H1 (cell line): ENCODE results near the gene HOXB3. TPM values are rescaled to one million over a fixed set of nuclear protein-coding genes. Genes with fewer than 3 reads are reported as not detected.

ENCODE experiments used
- BACH1 ChIP-seq: IDR thresholded peaks from 2 replicates; pipeline ENCODE4 v1.6.1; 2012; ENCODE audit warnings: low read length, improper control_type of control experiment
- CBX5 ChIP-seq: fragments of 300-800, 300-1000 bp; sonication (generic); IDR thresholded peaks from 2 replicates; pipeline ENCODE4 v1.7.1; 2016; ENCODE audit warnings: antibody characterized with exemption, low read length, low read depth
- CBX8 ChIP-seq: fragments of 300-800, 300-1000 bp; sonication (generic); IDR thresholded peaks from 2 replicates; pipeline ENCODE4 v1.7.1; 2016; ENCODE audit warnings: low read depth, low read length, borderline replicate concordance
- CEBPB ChIP-seq: IDR thresholded peaks from 2 replicates; pipeline ENCODE4 v1.6.1; 2012; ENCODE audit warnings: low read depth, low read length
- EZH2 ChIP-seq: fragments of 200-600 bp; sonication (generic); IDR thresholded peaks from 2 replicates; pipeline ENCODE4 v1.7.1; 2012; ENCODE audit warnings: low read depth, mild to moderate bottlenecking, moderate library complexity, low read length, inconsistent platforms; ENCODE audit not compliant: severe bottlenecking
- GTF2F1 ChIP-seq: IDR thresholded peaks from 2 replicates; pipeline ENCODE4 v1.6.1; 2012; ENCODE audit warnings: low read depth, low read length, improper control_type of control experiment, borderline replicate concordance
- KDM1A ChIP-seq: fragments of 200-600, 300-600 bp; sonication (generic); IDR thresholded peaks from 2 replicates; pipeline ENCODE4 v1.7.1; 2016; ENCODE audit warnings: mild to moderate bottlenecking, low read length, borderline replicate concordance
- MAFK ChIP-seq: IDR thresholded peaks from 2 replicates; pipeline ENCODE4 v1.6.1; 2012; ENCODE audit warnings: low read depth, mild to moderate bottlenecking, improper control_type of control experiment, low read length
- NANOG ChIP-seq: IDR thresholded peaks from 2 replicates; pipeline ENCODE4 v1.6.1; 2011; ENCODE audit warnings: low read length, low read depth, mild to moderate bottlenecking, inconsistent platforms; ENCODE audit not compliant: insufficient read depth, poor library complexity, severe bottlenecking
- POLR2A ChIP-seq, 2 experiments: IDR thresholded peaks; 1 replicate in 1 of 2; 2 replicates in 1 of 2; pipeline ENCODE4 v1.6.1; 2011; ENCODE audit warnings: low read depth in 2 of 2, low read length in 2 of 2, mild to moderate bottlenecking in 2 of 2; ENCODE audit errors: control extremely low read depth in 1 of 2
- RBBP5 ChIP-seq: IDR thresholded peaks from 2 replicates; pipeline ENCODE4 v1.7.1; 2012; ENCODE audit warnings: low read depth, mild to moderate bottlenecking, inconsistent platforms, low read length, moderate library complexity, borderline replicate concordance
- SAP30 ChIP-seq: fragments of 300-600 bp; sonication (generic); IDR thresholded peaks from 2 replicates; pipeline ENCODE4 v1.7.1; 2012; ENCODE audit warnings: low read length, moderate library complexity, mild to moderate bottlenecking, inconsistent platforms; ENCODE audit not compliant: insufficient read depth, insufficient replicate concordance
- TCF12 ChIP-seq: IDR thresholded peaks from 2 replicates; pipeline ENCODE4 v1.6.1; 2011; ENCODE audit warnings: low read depth, mild to moderate bottlenecking, low read length
- polyA plus RNA-seq, 7 experiments: library from polyadenylated mRNA; depleted of rRNA in 3 of 7; stranded (reverse) in 5 of 7; unstranded in 2 of 7; fragments of >200 nt in 5 of 7; fragments of 200-250 nt in 2 of 7; gene quantifications; 1 replicate in 5 of 7; 2 replicates in 1 of 7; 4 replicates in 1 of 7; pipeline versions ENCODE4 v1.2.1 to v1.2.3, GENCODE V29; 2011 to 2013; ENCODE audit warnings: missing spikeins in 2 of 7, mixed read lengths in 2 of 7
- total RNA-seq: library from RNA; stranded (reverse); fragmentation: NEBNext Ultra II Directional; extraction: Animal tissue kit (Norgen Biotek cat#: 25700); gene quantifications from 2 replicates; pipeline ENCODE4 v1.2.1, GENCODE V29; 2021
- TF ChIP-seq, protein P1 (sequence below), 3 experiments: IDR thresholded peaks; 1 replicate in 2 of 3; 2 replicates in 1 of 3; pipeline versions ENCODE4 v1.5.1 to v1.6.1; 2011; ENCODE audit warnings: low read length in 3 of 3, mild to moderate bottlenecking in 3 of 3, inconsistent platforms in 2 of 3, low read depth in 1 of 3, moderate library complexity in 1 of 3; ENCODE audit not compliant: insufficient read depth in 1 of 3; ENCODE audit errors: control extremely low read depth in 1 of 3

The HOXB3 gene
- total and polyA plus RNA-seq, 2 of the 8 experiments (the other 6 are each of a cell fraction or from before 2014, with no cell fraction given) = not detected

DNA sequence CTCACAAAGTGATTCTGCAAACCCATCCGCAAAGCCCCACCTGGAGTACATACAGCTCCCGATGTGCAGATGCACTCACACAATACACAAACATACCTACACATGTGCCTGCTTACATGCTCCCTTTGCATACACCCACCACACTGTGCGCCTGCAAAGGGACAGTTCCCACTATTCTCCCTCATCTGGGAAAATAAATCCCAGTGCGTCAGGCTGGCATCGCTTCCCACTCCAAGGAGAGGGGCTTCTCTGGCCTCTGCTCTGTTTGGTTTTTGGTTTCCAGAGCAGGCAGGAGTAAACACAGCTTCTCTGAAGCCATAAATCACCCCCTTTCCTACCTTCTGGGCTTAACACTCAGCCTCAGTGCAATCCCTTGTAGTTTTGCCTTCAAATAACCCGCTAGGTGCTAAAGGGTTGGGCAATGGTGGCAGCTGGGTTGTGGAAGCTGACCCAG, 26.6 kb downstream of the HOXB3 start (continued):
- TF ChIP-seq, protein P1, sequence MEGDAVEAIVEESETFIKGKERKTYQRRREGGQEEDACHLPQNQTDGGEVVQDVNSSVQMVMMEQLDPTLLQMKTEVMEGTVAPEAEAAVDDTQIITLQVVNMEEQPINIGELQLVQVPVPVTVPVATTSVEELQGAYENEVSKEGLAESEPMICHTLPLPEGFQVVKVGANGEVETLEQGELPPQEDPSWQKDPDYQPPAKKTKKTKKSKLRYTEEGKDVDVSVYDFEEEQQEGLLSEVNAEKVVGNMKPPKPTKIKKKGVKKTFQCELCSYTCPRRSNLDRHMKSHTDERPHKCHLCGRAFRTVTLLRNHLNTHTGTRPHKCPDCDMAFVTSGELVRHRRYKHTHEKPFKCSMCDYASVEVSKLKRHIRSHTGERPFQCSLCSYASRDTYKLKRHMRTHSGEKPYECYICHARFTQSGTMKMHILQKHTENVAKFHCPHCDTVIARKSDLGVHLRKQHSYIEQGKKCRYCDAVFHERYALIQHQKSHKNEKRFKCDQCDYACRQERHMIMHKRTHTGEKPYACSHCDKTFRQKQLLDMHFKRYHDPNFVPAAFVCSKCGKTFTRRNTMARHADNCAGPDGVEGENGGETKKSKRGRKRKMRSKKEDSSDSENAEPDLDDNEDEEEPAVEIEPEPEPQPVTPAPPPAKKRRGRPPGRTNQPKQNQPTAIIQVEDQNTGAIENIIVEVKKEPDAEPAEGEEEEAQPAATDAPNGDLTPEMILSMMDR (IDR thresholded peaks at IDR 0.05; ENCODE audit: control extremely low read depth in 1 of 3, insufficient read depth in 1 of 3, low read depth in 1 of 3, low read length in 3 of 3) = no peak
- no peak for TF ChIP-seq CBX5
- 0 out of 2 replicates have a peak, but pooled peaks have one; percentile 54 for TF ChIP-seq CBX8
- no peak for TF ChIP-seq NANOG
- no peak for TF ChIP-seq KDM1A
- no peak for TF ChIP-seq GTF2F1
- TF ChIP-seq CEBPB = no peak
- TF ChIP-seq BACH1 = no peak
- no peak for TF ChIP-seq RBBP5
- TF ChIP-seq MAFK = no peak
- no peak for TF ChIP-seq TCF12
- no peak for TF ChIP-seq SAP30
- TF ChIP-seq EZH2 = peak; percentile 90
- no peak for TF ChIP-seq POLR2A (IDR thresholded peaks at IDR 0.05; ENCODE audit: control extremely low read depth in 1 of 2, low read depth in 2 of 2, low read length in 2 of 2)
